Liver (tissue), 9 donors: ENCODE data around the gene SIAH1. TPM values are rescaled to one million over a fixed set of nuclear protein-coding genes. Genes with fewer than 3 reads are reported as not detected.

Experiments used
- DNase-seq: peaks from one replicate; pipeline ENCODE4 v3.0.0-alpha.2; 2017; ENCODE audit warnings: low spot score
- H3K27ac ChIP-seq, 2 donors: one replicate each; pipeline ENCODE4 v1.7.0; 2013; ENCODE audit warnings: inconsistent platforms in 2 of 2, low read length in 2 of 2, control low read depth in 1 of 2, low read depth in 1 of 2, mild to moderate bottlenecking in 1 of 2
- H3K27me3 ChIP-seq, 4 donors: one replicate each; pipeline versions ENCODE4 v1.6.1 to v1.7.0; 2013; ENCODE audit warnings: low read length in 3 of 4, inconsistent platforms in 1 of 4, mild to moderate bottlenecking in 1 of 4, moderate library complexity in 1 of 4; ENCODE audit not compliant: control insufficient read depth in 4 of 4, insufficient read depth in 4 of 4
- H3K36me3 ChIP-seq, 4 donors: one replicate each; pipeline versions ENCODE4 v1.6.1 to v1.7.0; 2013; ENCODE audit warnings: low read length in 3 of 4, mild to moderate bottlenecking in 3 of 4, low read depth in 1 of 4, moderate library complexity in 1 of 4; ENCODE audit not compliant: control insufficient read depth in 4 of 4, insufficient read depth in 3 of 4
- H3K4me1 ChIP-seq, 4 donors: one replicate each; pipeline versions ENCODE4 v1.6.1 to v1.7.0; 2013; ENCODE audit warnings: low read length in 3 of 4, mild to moderate bottlenecking in 3 of 4, moderate library complexity in 1 of 4; ENCODE audit not compliant: control insufficient read depth in 4 of 4, insufficient read depth in 4 of 4
- H3K4me3 ChIP-seq, 3 donors: one replicate each; pipeline versions ENCODE4 v1.6.1 to v1.7.0; 2013; ENCODE audit warnings: low read length in 3 of 3, control low read depth in 1 of 3, low read depth in 1 of 3, mild to moderate bottlenecking in 1 of 3
- H3K9ac ChIP-seq, 2 donors: one replicate each; pipeline ENCODE4 v1.7.0; 2013; ENCODE audit warnings: low read length in 2 of 2, mild to moderate bottlenecking in 2 of 2, moderate library complexity in 2 of 2, control low read depth in 1 of 2, low read depth in 1 of 2
- H3K9me3 ChIP-seq, 4 donors: one replicate each; pipeline versions ENCODE4 v1.6.1 to v1.7.0; 2013; ENCODE audit warnings: low read length in 3 of 4; ENCODE audit not compliant: control insufficient read depth in 4 of 4
- ATF3 ChIP-seq: IDR thresholded peaks from 2 replicates; pipeline ENCODE4 v1.6.1; 2016; ENCODE audit warnings: antibody characterized with exemption
- CTCF ChIP-seq: fragments of 150-350 bp; IDR thresholded peaks from 2 replicates; pipeline ENCODE4 v1.5.1; 2017; ENCODE audit warnings: improper control_type of control experiment, low read depth, low read length; ENCODE audit not compliant: missing input control
- EGR1 ChIP-seq, 2 donors: IDR thresholded peaks; 2 replicates each; pipeline ENCODE4 v1.6.1; 2016 to 2018; ENCODE audit warnings: antibody characterized with exemption in 2 of 2, low read depth in 2 of 2
- GABPA ChIP-seq, 2 donors: IDR thresholded peaks in 1 of 2; conservative IDR thresholded peaks in 1 of 2; 2 replicates each; pipeline ENCODE4 v1.6.1; 2016; ENCODE audit warnings: antibody characterized with exemption in 2 of 2, mild to moderate bottlenecking in 1 of 2, moderate library complexity in 1 of 2
- HNF4A ChIP-seq, 2 donors: conservative IDR thresholded peaks; 2 replicates each; pipeline ENCODE4 v1.6.1; 2016; ENCODE audit warnings: antibody characterized with exemption in 2 of 2, mild to moderate bottlenecking in 2 of 2
- HNF4G ChIP-seq: IDR thresholded peaks from 2 replicates; pipeline ENCODE4 v1.6.1; 2016; ENCODE audit warnings: antibody characterized with exemption
- JUND ChIP-seq, 2 donors: IDR thresholded peaks; 2 replicates each; pipeline ENCODE4 v1.6.1; 2016; ENCODE audit warnings: antibody characterized with exemption in 2 of 2
- MAX ChIP-seq: IDR thresholded peaks from 2 replicates; pipeline ENCODE4 v1.6.1; 2016; ENCODE audit warnings: antibody characterized with exemption
- NR2F2 ChIP-seq: IDR thresholded peaks from 2 replicates; pipeline ENCODE4 v1.6.1; 2016; ENCODE audit warnings: antibody characterized with exemption
- RAD21 ChIP-seq, 2 donors: IDR thresholded peaks; 2 replicates each; pipeline ENCODE4 v1.6.1; 2016; ENCODE audit warnings: antibody characterized with exemption in 2 of 2, mild to moderate bottlenecking in 2 of 2
- REST ChIP-seq: IDR thresholded peaks from 2 replicates; pipeline ENCODE4 v1.6.1; 2016; ENCODE audit warnings: antibody characterized with exemption, mild to moderate bottlenecking
- RXRA ChIP-seq, 2 donors: IDR thresholded peaks; 2 replicates each; pipeline ENCODE4 v1.6.1; 2017 to 2018; ENCODE audit warnings: antibody characterized with exemption in 2 of 2, mild to moderate bottlenecking in 1 of 2
- SP1 ChIP-seq: IDR thresholded peaks from 2 replicates; pipeline ENCODE4 v1.6.1; 2018; ENCODE audit warnings: antibody characterized with exemption, mild to moderate bottlenecking
- TAF1 ChIP-seq: conservative IDR thresholded peaks from 2 replicates; pipeline ENCODE4 v1.6.1; 2016; ENCODE audit warnings: antibody characterized with exemption, mild to moderate bottlenecking
- ZBTB33 ChIP-seq: IDR thresholded peaks from 2 replicates; pipeline ENCODE4 v1.6.1; 2016; ENCODE audit warnings: antibody characterized with exemption
- WGBS: extraction: QIAGEN DNeasy Blood & Tissue Kit; methylation state at CpG from one replicate; pipeline ENCODE4 v1.1.7; 2013; 5-methylcytosine and 5-hydroxymethylcytosine counted together
- polyA plus RNA-seq, 2 donors: library from polyadenylated mRNA; stranded (reverse) in 1 of 2; unstranded in 1 of 2; fragments of 200-250 nt in 1 of 2; fragments of >200 nt in 1 of 2; fragmentation: Nextera tagmentation in 1 of 2; extraction: Ambion mirVana in 1 of 2; gene quantifications; one replicate each; pipeline versions ENCODE4 v1.2.1 to v1.2.3, GENCODE V29; 2013 to 2015
- total RNA-seq, 2 donors: library from RNA; depleted of rRNA; stranded (reverse); fragments of >200 nt; gene quantifications; one replicate each; pipeline ENCODE4 v1.2.3, GENCODE V29; 2014
- donor health status: healthy.
- donor health status: healthy.
- donor health status: healthy.
- donor health status: healthy.
- donor health status: healthy.

The SIAH1 gene
- total and polyA plus RNA-seq, 4 donors, result 6.7 to 17.3 (median 15.8) TPM

GRCh38 chr16:48408688-48409087, 23.5 kb upstream of the SIAH1 start:
- WGBS, result 99% methylated on average over 7 of the region's 7 CpGs
- Histone ChIP-seq H3K9ac (no peak overlapping the region), H3K27me3 (no peaks in the 10 kb centered on the region), H3K36me3 (no peaks in the 10 kb centered on the region), H3K27ac (no peak overlapping the region), H3K4me1 (peaks cover 5 to 25% (median 11%) of the 10 kb centered on the region in 4 donors), H3K4me3 (no peak overlapping the region), H3K9me3 (no peaks in the 10 kb centered on the region)
- no peak for TF ChIP-seq ATF3
- no peak for TF ChIP-seq GABPA (IDR thresholded peaks at IDR 0.05 in 1 of 2, conservative IDR thresholded peaks at IDR 0.05 in 1 of 2)
- TF ChIP-seq RAD21 (IDR thresholded peaks at IDR 0.05), result no peak
- TF ChIP-seq HNF4G, result no peak
- TF ChIP-seq ZBTB33, result no peak
- TF ChIP-seq MAX, result no peak
- DNase-seq, result no peak

GRCh38 chr16:48405907-48406306, 20.7 kb upstream of the SIAH1 start:
- no peak for DNase-seq
- TF ChIP-seq HNF4A (conservative IDR thresholded peaks at IDR 0.05) (peak; percentile 89 to 92), HNF4G (peak; percentile 80), RXRA (IDR thresholded peaks at IDR 0.05) (peak; percentile 63 to 67), ZBTB33 (no peak), GABPA (IDR thresholded peaks at IDR 0.05 in 1 of 2, conservative IDR thresholded peaks at IDR 0.05 in 1 of 2) (no peak), MAX (peak; percentile 39), EGR1 (IDR thresholded peaks at IDR 0.05; ENCODE audit: low read depth in 2 of 2) (peak in 1 of 2 donors; percentile 25), TAF1 (no peak), RAD21 (IDR thresholded peaks at IDR 0.05) (peak; percentile 24 to 28), JUND (IDR thresholded peaks at IDR 0.05) (peak; percentile 53 to 56), SP1 (peak; percentile 95), NR2F2 (no peak)
- no peak overlapping the region for H3K4me3 ChIP-seq
- H3K9ac ChIP-seq, result no peak overlapping the region
- H3K9me3 ChIP-seq, result no peaks in the 10 kb centered on the region
- H3K4me1 ChIP-seq, result peaks cover 4 to 22% (median 11%) of the 10 kb centered on the region in 4 donors
- H3K36me3 ChIP-seq, result no peaks in the 10 kb centered on the region
- WGBS, result 69% methylated on average over 4 of the region's 4 CpGs
- H3K27ac ChIP-seq, result no peak overlapping the region
- H3K27me3 ChIP-seq, result no peaks in the 10 kb centered on the region

- Histone ChIP-seq H3K36me3 (no peaks in the 10 kb centered on the region), H3K27me3 (no peaks in the 10 kb centered on the region), H3K4me3 (no peak overlapping the region), H3K4me1 (peaks cover under 1 to 15% (median 4%) of the 10 kb centered on the region in 4 donors), H3K9ac (no peak overlapping the region), H3K9me3 (no peaks in the 10 kb centered on the region), H3K27ac (no peak overlapping the region)
- 95% methylated on average over 1 of the region's 1 CpG for WGBS
- no peak for DNase-seq
- TF ChIP-seq REST (no peak), GABPA (IDR thresholded peaks at IDR 0.05 in 1 of 2, conservative IDR thresholded peaks at IDR 0.05 in 1 of 2) (no peak), TAF1 (no peak), RAD21 (IDR thresholded peaks at IDR 0.05) (no peak), HNF4G (no peak), CTCF (no peak), JUND (IDR thresholded peaks at IDR 0.05) (peak in 1 of 2 donors; percentile 42), RXRA (IDR thresholded peaks at IDR 0.05) (no peak), HNF4A (conservative IDR thresholded peaks at IDR 0.05) (peak in 1 of 2 donors; percentile 25), ATF3 (no peak)
Observed at GRCh38 chr16:48405153-48405552, 19.9 kb upstream of the SIAH1 start.
